HepG2 (cell line): ENCODE measurements around the gene SETD5. TPM values are rescaled to one million over a fixed set of nuclear protein-coding genes. Genes with fewer than 3 reads are reported as not detected.
A peak's percentile ranks its signal among the peaks of the same experiment; 100 is the strongest.

Source experiments
- ESRRA ChIP-seq: sonication (generic); formaldehyde crosslinking; IDR thresholded peaks from 2 replicates; pipeline ENCODE4 v1.5.1; 2020; ENCODE audit warnings: mild to moderate bottlenecking, low read depth, missing genetic modification reagents
- GABPA ChIP-seq, 2 experiments: IDR thresholded peaks; 2 replicates each; pipeline ENCODE4 v1.6.1; 2011 to 2016; ENCODE audit warnings: low read depth in 2 of 2, low read length in 1 of 2, missing biosample characterization in 1 of 2, missing genetic modification characterization in 1 of 2
- RBM22 ChIP-seq: fragments of 200-400 bp; formaldehyde crosslinking; optimal IDR thresholded peaks from 2 replicates; pipeline ENCODE3; 2017; ENCODE audit warnings: mild to moderate bottlenecking, low read length, moderate library complexity
- SNAI1 ChIP-seq: sonication (generic); formaldehyde crosslinking; IDR thresholded peaks from 2 replicates; pipeline ENCODE4 v1.5.0; 2020; ENCODE audit warnings: mild to moderate bottlenecking, missing genetic modification reagents, borderline replicate concordance
- TRIM24 ChIP-seq: sonication (generic); formaldehyde crosslinking; IDR thresholded peaks from 2 replicates; pipeline ENCODE4 v1.8.0; 2022; ENCODE audit warnings: mild to moderate bottlenecking, missing genetic modification reagents
- ZBTB3 ChIP-seq: sonication (generic); formaldehyde crosslinking; IDR thresholded peaks from 2 replicates; pipeline ENCODE4 v1.4.0; 2020; ENCODE audit warnings: low read depth, mild to moderate bottlenecking, moderate library complexity, missing genetic modification reagents, borderline replicate concordance
- ZBTB7A ChIP-seq: sonication (generic); formaldehyde crosslinking; IDR thresholded peaks from 2 replicates; pipeline ENCODE4 v1.8.0; 2022; ENCODE audit warnings: mild to moderate bottlenecking, missing genetic modification reagents
- ZFP36L2 ChIP-seq: sonication (generic); formaldehyde crosslinking; IDR thresholded peaks from 2 replicates; pipeline ENCODE4 v1.4.0; 2020; ENCODE audit warnings: missing genetic modification reagents
- ZNF138 ChIP-seq: sonication (generic); formaldehyde crosslinking; IDR thresholded peaks from 2 replicates; pipeline ENCODE4 v1.5.0; 2020; ENCODE audit warnings: mild to moderate bottlenecking, low read depth, missing genetic modification reagents
- ZNF143 ChIP-seq: sonication (generic); formaldehyde crosslinking; IDR thresholded peaks from 2 replicates; pipeline ENCODE4 v1.4.0; 2020; ENCODE audit warnings: missing genetic modification reagents
- ZNF235 ChIP-seq: sonication (generic); formaldehyde crosslinking; IDR thresholded peaks from 2 replicates; pipeline ENCODE4 v1.8.1; 2023; ENCODE audit warnings: mild to moderate bottlenecking, missing genetic modification reagents, borderline replicate concordance
- ZNF761 ChIP-seq: sonication (generic); formaldehyde crosslinking; conservative IDR thresholded peaks from 2 replicates; pipeline ENCODE4 v1.4.0; 2020; ENCODE audit warnings: mild to moderate bottlenecking, missing genetic modification reagents
- ZNF816 ChIP-seq: sonication (generic); formaldehyde crosslinking; IDR thresholded peaks from 2 replicates; pipeline ENCODE4 v1.8.0; 2022; ENCODE audit warnings: missing genetic modification reagents, mild to moderate bottlenecking, borderline replicate concordance
- polyA plus RNA-seq, 8 experiments: library from polyadenylated mRNA; depleted of rRNA in 3 of 8; stranded (reverse) in 7 of 8; unstranded in 1 of 8; fragments of >200 nt; fragmentation: Illumina TruSeq in 4 of 8; extraction: Trizol in 4 of 8; gene quantifications; 2 replicates each; pipeline versions ENCODE4 v1.2.1 to v1.2.3, GENCODE V29; 2011 to 2016; ENCODE audit warnings: low read depth in 4 of 8, missing spikeins in 1 of 8, mixed read lengths in 1 of 8; ENCODE audit not compliant: insufficient read depth in 1 of 8
- total RNA-seq, 5 experiments: library from RNA; depleted of rRNA; stranded (reverse); fragments of >200 nt; fragmentation: Illumina TruSeq; extraction: Trizol; gene quantifications; 2 replicates each; pipeline ENCODE4 v1.2.3, GENCODE V29; 2016; ENCODE audit warnings: low read depth in 1 of 5
- TF ChIP-seq, protein P1 (sequence below): IDR thresholded peaks from 2 replicates; pipeline ENCODE4 v1.6.1; 2016; ENCODE audit warnings: mild to moderate bottlenecking, missing biosample characterization, missing genetic modification reagents
- TF ChIP-seq, protein P2 (sequence below): sonication (generic); formaldehyde crosslinking; IDR thresholded peaks from 2 replicates; pipeline ENCODE4 v1.5.1; 2020; ENCODE audit warnings: mild to moderate bottlenecking, missing genetic modification reagents, borderline replicate concordance
- TF ChIP-seq, protein P3 (sequence below): sonication (generic); formaldehyde crosslinking; IDR thresholded peaks from 2 replicates; pipeline ENCODE4 v1.8.0; 2022; ENCODE audit warnings: mild to moderate bottlenecking, missing genetic modification reagents, moderate library complexity
- TF ChIP-seq, protein P4 (sequence below): sonication (generic); formaldehyde crosslinking; IDR thresholded peaks from 2 replicates; pipeline ENCODE4 v1.8.1; 2022; ENCODE audit warnings: mild to moderate bottlenecking, missing genetic modification reagents

SETD5 gene
- total and polyA plus RNA-seq, 2 of the 13 experiments (the other 11 are each of a cell fraction or from before 2014, with no cell fraction given), result 46.8 to 95.8 TPM

DNA sequence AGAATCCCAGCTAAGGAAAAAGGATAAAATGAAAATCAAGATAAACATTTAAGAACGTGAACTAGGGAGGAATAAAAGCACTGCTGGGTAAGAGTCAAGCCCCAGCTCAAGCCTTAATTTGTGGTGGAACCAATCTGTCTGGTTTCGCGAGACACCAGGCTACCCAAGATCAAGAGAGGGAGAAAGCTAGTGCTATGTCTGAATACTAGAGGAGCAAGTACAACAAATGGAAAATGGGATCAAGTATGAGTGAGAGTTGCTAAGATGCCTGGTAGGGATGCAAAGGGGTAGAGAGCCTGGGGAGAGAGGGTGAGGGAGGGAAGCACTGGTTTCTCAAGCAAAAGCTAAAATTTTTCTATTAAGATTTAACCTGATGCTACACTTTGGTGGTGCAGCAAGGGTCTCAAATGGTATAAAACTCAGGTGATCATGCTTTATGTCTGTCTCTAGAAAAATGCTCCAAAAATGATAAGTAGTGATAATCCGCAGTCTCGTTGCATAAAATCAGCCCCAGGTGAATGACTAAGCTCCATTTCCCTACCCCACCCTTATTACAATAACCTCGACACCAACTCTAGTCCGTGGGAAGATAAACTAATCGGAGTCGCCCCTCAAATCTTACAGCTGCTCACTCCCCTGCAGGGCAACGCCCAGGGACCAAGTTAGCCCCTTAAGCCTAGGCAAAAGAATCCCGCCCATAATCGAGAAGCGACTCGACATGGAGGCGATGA lies 1.7 kb upstream of the SETD5 start (continued):
- TF ChIP-seq ZNF816 (CRISPR knock-in tag), result 0 out of 2 replicates have a peak, but pooled peaks have one; percentile 52
- no peak for TF ChIP-seq ZBTB7A
- no peak for TF ChIP-seq ZBTB3 (CRISPR knock-in tag)
- TF ChIP-seq ZNF235 (CRISPR knock-in tag), result 0 out of 2 replicates have a peak, but pooled peaks have one; percentile 8
- no peak for TF ChIP-seq ZFP36L2 (CRISPR knock-in tag)
- TF ChIP-seq SNAI1, result no peak
- no peak for TF ChIP-seq GABPA (IDR thresholded peaks at IDR 0.05; ENCODE audit: low read depth, low read length)
- peak; percentile 21; the same call in 1 of the 2 replicates for TF ChIP-seq GABPA (CRISPR knock-in tag; IDR thresholded peaks at IDR 0.05; ENCODE audit: low read depth)
- no peak for TF ChIP-seq ZNF138
- TF ChIP-seq, protein P1, sequence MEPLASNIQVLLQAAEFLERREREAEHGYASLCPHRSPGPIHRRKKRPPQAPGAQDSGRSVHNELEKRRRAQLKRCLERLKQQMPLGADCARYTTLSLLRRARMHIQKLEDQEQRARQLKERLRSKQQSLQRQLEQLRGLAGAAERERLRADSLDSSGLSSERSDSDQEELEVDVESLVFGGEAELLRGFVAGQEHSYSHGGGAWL (CRISPR knock-in tag), result no peak
- peak; percentile 19 for TF ChIP-seq RBM22
- TF ChIP-seq ESRRA (CRISPR knock-in tag), result no peak
- no peak for TF ChIP-seq TRIM24 (CRISPR knock-in tag)
- no peak for TF ChIP-seq ZNF143 (CRISPR knock-in tag)
- TF ChIP-seq, protein P2, sequence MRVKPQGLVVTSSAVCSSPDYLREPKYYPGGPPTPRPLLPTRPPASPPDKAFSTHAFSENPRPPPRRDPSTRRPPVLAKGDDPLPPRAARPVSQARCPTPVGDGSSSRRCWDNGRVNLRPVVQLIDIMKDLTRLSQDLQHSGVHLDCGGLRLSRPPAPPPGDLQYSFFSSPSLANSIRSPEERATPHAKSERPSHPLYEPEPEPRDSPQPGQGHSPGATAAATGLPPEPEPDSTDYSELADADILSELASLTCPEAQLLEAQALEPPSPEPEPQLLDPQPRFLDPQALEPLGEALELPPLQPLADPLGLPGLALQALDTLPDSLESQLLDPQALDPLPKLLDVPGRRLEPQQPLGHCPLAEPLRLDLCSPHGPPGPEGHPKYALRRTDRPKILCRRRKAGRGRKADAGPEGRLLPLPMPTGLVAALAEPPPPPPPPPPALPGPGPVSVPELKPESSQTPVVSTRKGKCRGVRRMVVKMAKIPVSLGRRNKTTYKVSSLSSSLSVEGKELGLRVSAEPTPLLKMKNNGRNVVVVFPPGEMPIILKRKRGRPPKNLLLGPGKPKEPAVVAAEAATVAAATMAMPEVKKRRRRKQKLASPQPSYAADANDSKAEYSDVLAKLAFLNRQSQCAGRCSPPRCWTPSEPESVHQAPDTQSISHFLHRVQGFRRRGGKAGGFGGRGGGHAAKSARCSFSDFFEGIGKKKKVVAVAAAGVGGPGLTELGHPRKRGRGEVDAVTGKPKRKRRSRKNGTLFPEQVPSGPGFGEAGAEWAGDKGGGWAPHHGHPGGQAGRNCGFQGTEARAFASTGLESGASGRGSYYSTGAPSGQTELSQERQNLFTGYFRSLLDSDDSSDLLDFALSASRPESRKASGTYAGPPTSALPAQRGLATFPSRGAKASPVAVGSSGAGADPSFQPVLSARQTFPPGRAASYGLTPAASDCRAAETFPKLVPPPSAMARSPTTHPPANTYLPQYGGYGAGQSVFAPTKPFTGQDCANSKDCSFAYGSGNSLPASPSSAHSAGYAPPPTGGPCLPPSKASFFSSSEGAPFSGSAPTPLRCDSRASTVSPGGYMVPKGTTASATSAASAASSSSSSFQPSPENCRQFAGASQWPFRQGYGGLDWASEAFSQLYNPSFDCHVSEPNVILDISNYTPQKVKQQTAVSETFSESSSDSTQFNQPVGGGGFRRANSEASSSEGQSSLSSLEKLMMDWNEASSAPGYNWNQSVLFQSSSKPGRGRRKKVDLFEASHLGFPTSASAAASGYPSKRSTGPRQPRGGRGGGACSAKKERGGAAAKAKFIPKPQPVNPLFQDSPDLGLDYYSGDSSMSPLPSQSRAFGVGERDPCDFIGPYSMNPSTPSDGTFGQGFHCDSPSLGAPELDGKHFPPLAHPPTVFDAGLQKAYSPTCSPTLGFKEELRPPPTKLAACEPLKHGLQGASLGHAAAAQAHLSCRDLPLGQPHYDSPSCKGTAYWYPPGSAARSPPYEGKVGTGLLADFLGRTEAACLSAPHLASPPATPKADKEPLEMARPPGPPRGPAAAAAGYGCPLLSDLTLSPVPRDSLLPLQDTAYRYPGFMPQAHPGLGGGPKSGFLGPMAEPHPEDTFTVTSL (CRISPR knock-in tag), result no peak
- TF ChIP-seq ZNF761 (CRISPR knock-in tag), result no peak
- TF ChIP-seq, protein P3, sequence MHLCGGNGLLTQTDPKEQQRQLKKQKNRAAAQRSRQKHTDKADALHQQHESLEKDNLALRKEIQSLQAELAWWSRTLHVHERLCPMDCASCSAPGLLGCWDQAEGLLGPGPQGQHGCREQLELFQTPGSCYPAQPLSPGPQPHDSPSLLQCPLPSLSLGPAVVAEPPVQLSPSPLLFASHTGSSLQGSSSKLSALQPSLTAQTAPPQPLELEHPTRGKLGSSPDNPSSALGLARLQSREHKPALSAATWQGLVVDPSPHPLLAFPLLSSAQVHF (CRISPR knock-in tag), result no peak
- TF ChIP-seq, protein P4, sequence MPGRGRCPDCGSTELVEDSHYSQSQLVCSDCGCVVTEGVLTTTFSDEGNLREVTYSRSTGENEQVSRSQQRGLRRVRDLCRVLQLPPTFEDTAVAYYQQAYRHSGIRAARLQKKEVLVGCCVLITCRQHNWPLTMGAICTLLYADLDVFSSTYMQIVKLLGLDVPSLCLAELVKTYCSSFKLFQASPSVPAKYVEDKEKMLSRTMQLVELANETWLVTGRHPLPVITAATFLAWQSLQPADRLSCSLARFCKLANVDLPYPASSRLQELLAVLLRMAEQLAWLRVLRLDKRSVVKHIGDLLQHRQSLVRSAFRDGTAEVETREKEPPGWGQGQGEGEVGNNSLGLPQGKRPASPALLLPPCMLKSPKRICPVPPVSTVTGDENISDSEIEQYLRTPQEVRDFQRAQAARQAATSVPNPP (CRISPR knock-in tag), result no peak
